H1 (cell line): Measurements from ENCODE around the gene MIPEP. TPM values are rescaled to one million over a fixed set of nuclear protein-coding genes. Genes with fewer than 3 reads are reported as not detected.

Experiments
- CHD1 ChIP-seq: IDR thresholded peaks from 2 replicates; pipeline ENCODE4 v1.6.1; 2012; ENCODE audit warnings: low read depth, low read length, improper control_type of control experiment
- EGR1 ChIP-seq: IDR thresholded peaks from 2 replicates; pipeline ENCODE4 v1.6.1; 2011; ENCODE audit warnings: low read depth, low read length, borderline replicate concordance
- KDM5A ChIP-seq: fragments of 200-600 bp; IDR thresholded peaks from 2 replicates; pipeline ENCODE4 v1.7.1; 2012; ENCODE audit warnings: mild to moderate bottlenecking, low read length, inconsistent platforms, mixed read lengths
- POLR2AphosphoS5 ChIP-seq: IDR thresholded peaks from 2 replicates; pipeline ENCODE4 v1.6.1; 2011; ENCODE audit warnings: low read depth, low read length
- RAD21 ChIP-seq, 2 experiments: IDR thresholded peaks in 1 of 2; conservative IDR thresholded peaks in 1 of 2; 2 replicates each; pipeline ENCODE4 v1.6.1; 2011; ENCODE audit warnings: low read depth in 2 of 2, low read length in 2 of 2, improper control_type of control experiment in 1 of 2, inconsistent platforms in 1 of 2, mild to moderate bottlenecking in 1 of 2, moderate library complexity in 1 of 2
- polyA plus RNA-seq, 7 experiments: library from polyadenylated mRNA; depleted of rRNA in 3 of 7; stranded (reverse) in 5 of 7; unstranded in 2 of 7; fragments of >200 nt in 5 of 7; fragments of 200-250 nt in 2 of 7; gene quantifications; 1 replicate in 5 of 7; 2 replicates in 1 of 7; 4 replicates in 1 of 7; pipeline versions ENCODE4 v1.2.1 to v1.2.3, GENCODE V29; 2011 to 2013; ENCODE audit warnings: missing spikeins in 2 of 7, mixed read lengths in 2 of 7
- total RNA-seq: library from RNA; stranded (reverse); fragmentation: NEBNext Ultra II Directional; extraction: Animal tissue kit (Norgen Biotek cat#: 25700); gene quantifications from 2 replicates; pipeline ENCODE4 v1.2.1, GENCODE V29; 2021

The MIPEP gene
- total and polyA plus RNA-seq, 2 of the 8 experiments (the other 6 are each of a cell fraction or from before 2014, with no cell fraction given), result 24.0 to 24.2 TPM

GRCh38 chr13:23793711-23794110 is 95.5 kb downstream of the MIPEP start (continued):
- TF ChIP-seq CHD1 (no peak), POLR2AphosphoS5 (no peak), RAD21 (IDR thresholded peaks at IDR 0.05 in 1 of 2, conservative IDR thresholded peaks at IDR 0.05 in 1 of 2; ENCODE audit: low read depth in 2 of 2, low read length in 2 of 2) (no peak), EGR1 (no peak), KDM5A (no peak)
